C4-2B (cell line): ENCODE results near the gene ERC2.

Source experiments
- ZFX ChIP-seq: fragments of 450-650 bp; IDR thresholded peaks from 2 replicates; pipeline ENCODE4 v1.6.1; 2017
- TF ChIP-seq, protein P1 (sequence below): fragments of 450-650 bp; conservative IDR thresholded peaks from 2 replicates; pipeline ENCODE4 v1.5.1; 2017; ENCODE audit warnings: mild to moderate bottlenecking

DNA sequence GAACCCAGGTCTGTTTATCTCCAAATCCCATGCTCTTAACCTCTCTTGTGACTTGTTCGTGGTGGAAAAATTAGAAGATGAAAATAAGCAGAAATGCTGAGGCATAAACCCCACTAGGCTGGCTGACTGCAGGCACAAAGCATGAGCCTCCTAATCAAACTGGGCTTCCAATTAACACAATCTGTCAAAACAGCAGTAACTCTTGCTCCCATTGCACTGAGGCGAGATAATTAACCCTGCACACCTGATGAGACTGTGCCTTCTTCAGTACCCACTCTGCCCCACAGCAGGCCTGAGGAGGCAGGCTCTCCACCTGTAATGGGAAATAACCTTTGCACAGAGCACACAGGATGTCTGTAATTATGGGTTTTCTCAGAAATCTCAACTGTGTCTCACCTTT lies 696.8 kb downstream of the ERC2 start:
- TF ChIP-seq, protein P1, sequence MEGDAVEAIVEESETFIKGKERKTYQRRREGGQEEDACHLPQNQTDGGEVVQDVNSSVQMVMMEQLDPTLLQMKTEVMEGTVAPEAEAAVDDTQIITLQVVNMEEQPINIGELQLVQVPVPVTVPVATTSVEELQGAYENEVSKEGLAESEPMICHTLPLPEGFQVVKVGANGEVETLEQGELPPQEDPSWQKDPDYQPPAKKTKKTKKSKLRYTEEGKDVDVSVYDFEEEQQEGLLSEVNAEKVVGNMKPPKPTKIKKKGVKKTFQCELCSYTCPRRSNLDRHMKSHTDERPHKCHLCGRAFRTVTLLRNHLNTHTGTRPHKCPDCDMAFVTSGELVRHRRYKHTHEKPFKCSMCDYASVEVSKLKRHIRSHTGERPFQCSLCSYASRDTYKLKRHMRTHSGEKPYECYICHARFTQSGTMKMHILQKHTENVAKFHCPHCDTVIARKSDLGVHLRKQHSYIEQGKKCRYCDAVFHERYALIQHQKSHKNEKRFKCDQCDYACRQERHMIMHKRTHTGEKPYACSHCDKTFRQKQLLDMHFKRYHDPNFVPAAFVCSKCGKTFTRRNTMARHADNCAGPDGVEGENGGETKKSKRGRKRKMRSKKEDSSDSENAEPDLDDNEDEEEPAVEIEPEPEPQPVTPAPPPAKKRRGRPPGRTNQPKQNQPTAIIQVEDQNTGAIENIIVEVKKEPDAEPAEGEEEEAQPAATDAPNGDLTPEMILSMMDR = no peak
- no peak for TF ChIP-seq ZFX
